PFSK-1 (cell line): ENCODE data around the gene GRIN1.

Experiments used
- POLR2AphosphoS5 ChIP-seq: IDR thresholded peaks from 2 replicates; pipeline ENCODE4 v1.6.1; 2012; ENCODE audit warnings: low read depth, mild to moderate bottlenecking, control low read depth, low read length, moderate library complexity
- TAF1 ChIP-seq: IDR thresholded peaks from 2 replicates; pipeline ENCODE4 v1.6.1; 2012; ENCODE audit warnings: low read length, control low read depth, borderline replicate concordance; ENCODE audit not compliant: insufficient read depth
- TF ChIP-seq, protein P1 (sequence below), 2 experiments: IDR thresholded peaks; 2 replicates each; pipeline versions ENCODE4 v1.6.1 to v1.8.0; 2011 to 2012; ENCODE audit warnings: low read depth in 2 of 2, low read length in 2 of 2, control low read depth in 1 of 2, inconsistent platforms in 1 of 2, mild to moderate bottlenecking in 1 of 2, moderate library complexity in 1 of 2; ENCODE audit not compliant: insufficient read depth in 1 of 2

DNA sequence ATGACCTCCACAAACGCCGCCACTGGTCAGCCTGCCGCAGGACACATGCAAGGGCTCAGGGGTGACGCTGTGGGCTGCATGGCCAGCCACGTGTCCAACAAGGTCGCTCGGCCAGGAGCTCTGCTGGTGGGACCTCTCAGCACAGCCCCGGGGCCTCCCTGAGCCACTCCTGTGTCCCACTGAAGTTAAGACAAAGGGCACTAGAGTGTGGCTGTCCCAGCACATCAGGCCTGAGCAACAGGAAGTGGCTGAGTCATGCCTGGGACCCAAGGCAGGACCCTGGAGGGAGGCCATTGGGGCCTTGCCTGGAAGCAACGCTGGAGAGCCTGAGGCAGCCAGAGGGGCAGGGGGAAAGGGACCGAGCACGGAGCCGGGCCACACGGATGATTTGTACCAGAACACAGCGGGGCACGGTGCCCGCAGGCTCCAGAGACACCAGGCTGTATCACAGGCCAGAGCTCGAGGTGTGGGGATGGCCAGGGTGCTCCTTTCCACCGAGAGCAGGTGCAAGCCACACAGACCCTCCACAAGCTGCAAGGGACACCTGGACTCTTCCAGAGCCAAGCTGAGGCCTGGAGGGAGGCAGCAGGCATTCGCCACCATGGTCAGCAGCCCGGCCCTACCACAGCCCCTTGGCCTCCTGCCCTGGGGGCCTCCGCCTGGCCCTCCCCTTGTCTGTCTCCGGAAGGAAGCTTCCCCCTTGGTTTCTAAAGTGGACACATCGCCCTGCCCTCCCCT is 39.4 kb downstream of the GRIN1 start:
- TF ChIP-seq, protein P1, sequence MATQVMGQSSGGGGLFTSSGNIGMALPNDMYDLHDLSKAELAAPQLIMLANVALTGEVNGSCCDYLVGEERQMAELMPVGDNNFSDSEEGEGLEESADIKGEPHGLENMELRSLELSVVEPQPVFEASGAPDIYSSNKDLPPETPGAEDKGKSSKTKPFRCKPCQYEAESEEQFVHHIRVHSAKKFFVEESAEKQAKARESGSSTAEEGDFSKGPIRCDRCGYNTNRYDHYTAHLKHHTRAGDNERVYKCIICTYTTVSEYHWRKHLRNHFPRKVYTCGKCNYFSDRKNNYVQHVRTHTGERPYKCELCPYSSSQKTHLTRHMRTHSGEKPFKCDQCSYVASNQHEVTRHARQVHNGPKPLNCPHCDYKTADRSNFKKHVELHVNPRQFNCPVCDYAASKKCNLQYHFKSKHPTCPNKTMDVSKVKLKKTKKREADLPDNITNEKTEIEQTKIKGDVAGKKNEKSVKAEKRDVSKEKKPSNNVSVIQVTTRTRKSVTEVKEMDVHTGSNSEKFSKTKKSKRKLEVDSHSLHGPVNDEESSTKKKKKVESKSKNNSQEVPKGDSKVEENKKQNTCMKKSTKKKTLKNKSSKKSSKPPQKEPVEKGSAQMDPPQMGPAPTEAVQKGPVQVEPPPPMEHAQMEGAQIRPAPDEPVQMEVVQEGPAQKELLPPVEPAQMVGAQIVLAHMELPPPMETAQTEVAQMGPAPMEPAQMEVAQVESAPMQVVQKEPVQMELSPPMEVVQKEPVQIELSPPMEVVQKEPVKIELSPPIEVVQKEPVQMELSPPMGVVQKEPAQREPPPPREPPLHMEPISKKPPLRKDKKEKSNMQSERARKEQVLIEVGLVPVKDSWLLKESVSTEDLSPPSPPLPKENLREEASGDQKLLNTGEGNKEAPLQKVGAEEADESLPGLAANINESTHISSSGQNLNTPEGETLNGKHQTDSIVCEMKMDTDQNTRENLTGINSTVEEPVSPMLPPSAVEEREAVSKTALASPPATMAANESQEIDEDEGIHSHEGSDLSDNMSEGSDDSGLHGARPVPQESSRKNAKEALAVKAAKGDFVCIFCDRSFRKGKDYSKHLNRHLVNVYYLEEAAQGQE (IDR thresholded peaks at IDR 0.05; ENCODE audit: insufficient read depth in 1 of 2, low read depth in 2 of 2, low read length in 2 of 2): peak in 1 of 2 experiments; percentile 57; a peak in 1 of 4 replicates
- TF ChIP-seq TAF1 (no peak), POLR2AphosphoS5 (no peak)
